Skin epidermis (tissue), 12 donors: ENCODE measurements around the gene SLC16A8.
A peak's percentile ranks its signal among the peaks of the same experiment; 100 is the strongest.
"Not testable (repeated sequence)": the region's sequence is repeated elsewhere in the genome, so short reads cannot be mapped to it uniquely, and the experiment has no call there.

Experiments
- H3K27ac ChIP-seq, 21 experiments: fragments of 200-600 bp; sonication (generic) in 11 of 21; one replicate each; pipeline ENCODE4 v1.5.0; 2020; ENCODE audit warnings: mild to moderate bottlenecking in 3 of 21, inconsistent platforms in 2 of 21, moderate library complexity in 2 of 21
- H3K4me3 ChIP-seq, 7 experiments: fragments of 200-600 bp; sonication (generic) in 2 of 7; one replicate each; pipeline ENCODE4 v1.5.0; 2020; ENCODE audit warnings: inconsistent platforms in 2 of 7, mild to moderate bottlenecking in 2 of 7, moderate library complexity in 1 of 7

SLC16A8 gene

DNA sequence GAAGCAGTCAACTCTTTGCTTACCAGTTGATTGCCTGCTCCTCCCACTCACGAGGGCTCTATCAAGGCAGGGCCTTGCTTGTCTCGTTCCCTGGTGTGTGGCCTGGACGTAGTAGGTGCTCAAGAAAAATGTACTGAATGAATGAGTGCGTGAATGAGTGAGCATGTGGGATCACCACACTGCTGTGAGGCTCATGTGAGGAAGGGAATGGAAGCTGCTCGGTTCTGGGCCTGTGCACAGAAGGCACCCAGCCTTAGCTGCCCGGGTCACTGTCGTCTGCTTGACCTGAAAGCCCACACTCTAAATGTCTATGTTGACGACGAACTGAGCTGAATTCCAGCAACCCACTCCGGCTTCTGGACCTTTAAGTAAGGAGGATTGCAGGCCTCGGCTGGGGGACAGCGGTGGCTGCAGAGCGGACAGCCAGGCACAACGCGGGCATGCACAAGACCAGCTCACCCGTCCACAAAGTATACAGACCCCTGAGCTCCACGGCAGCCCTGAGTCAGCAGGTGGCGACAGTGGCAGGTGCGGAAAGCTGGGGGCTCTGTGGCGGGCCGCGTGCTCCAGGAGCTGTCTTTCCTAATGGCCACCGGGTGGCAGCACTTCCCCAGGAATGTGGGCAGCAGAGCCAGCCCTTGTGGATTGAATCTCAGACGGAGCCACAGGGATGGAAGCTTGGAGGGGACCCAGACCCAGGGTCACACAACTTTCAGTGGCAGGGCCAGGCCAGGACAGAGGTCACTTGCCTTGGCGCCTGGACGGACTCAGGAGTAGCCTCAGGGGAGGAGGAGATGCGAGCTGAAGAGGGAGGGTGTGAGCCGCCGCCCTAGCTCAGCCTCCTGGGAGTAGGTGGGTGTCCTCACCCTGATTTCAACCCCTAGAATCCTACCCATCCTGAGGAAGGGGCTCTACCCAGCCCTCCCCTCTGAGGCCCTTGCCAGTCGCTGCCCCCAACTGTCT, 31.8 kb downstream of the SLC16A8 start:
- H3K4me3 ChIP-seq = no peak overlapping the region

GRCh38 chr22:38051261-38051660, 32.7 kb downstream of the SLC16A8 start:
- Histone ChIP-seq H3K4me3 (no peak overlapping the region), H3K27ac (no peak overlapping the region)

More for the DNA sequence above, 31.8 kb downstream of the SLC16A8 start:
- no peak overlapping the region for H3K27ac ChIP-seq

GRCh38 chr22:38050720-38051119, 33.3 kb downstream of the SLC16A8 start:
- Histone ChIP-seq H3K4me3 (no peak overlapping the region), H3K27ac (no peak overlapping the region)

- no peak overlapping the region for H3K27ac ChIP-seq
Measured at GRCh38 chr22:38049812-38050619, 34.0 kb downstream of the SLC16A8 start.

DNA sequence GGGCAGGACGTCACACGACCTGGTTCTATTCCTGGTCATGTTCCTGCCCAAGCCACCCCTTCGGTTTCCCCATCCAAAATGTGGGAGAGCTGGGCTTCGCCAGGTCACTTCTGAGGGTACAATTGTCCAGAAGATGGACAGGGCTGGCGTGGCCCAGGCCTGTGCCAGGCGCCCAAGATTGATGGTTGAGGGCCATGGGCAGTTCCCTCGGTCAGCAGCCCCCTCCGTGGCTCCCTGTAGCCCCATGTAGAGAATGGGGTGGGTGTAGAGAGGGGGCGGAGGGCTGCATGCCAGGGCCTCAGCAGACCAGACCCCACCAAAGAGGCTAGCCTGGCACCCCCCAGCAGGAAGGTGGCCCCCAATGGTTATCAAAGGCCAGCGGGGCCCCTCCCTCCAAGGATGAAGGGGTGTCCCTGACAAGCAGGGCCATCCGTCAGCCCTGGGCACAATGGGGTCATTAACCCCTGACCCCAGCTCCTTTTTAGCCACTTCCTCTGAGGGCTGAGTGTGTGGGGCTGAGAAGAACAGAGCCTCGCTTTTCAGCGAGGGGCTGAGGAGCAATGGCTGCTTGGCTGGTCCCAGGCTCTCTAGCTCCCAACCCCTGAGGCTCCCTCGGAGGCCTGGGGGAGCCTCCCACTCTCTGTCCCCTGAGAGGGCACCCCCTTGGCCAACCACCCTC, 37.8 kb downstream of the SLC16A8 start:
- no peak overlapping the region for H3K4me3 ChIP-seq
- no peak overlapping the region for H3K27ac ChIP-seq

More at GRCh38 chr22:38049812-38050619, 34.0 kb downstream of the SLC16A8 start:
- H3K4me3 ChIP-seq = no peak overlapping the region

GRCh38 chr22:38043151-38044039, 40.6 kb downstream of the SLC16A8 start:
- Histone ChIP-seq H3K27ac (peak overlapping the region in 1 of 21 experiments; percentile 3), H3K4me3 (no peak overlapping the region)

- Histone ChIP-seq H3K4me3 (no peak overlapping the region), H3K27ac (peak overlapping the region in 1 of 21 experiments; percentile 3)
Measured at GRCh38 chr22:38042488-38042790, 41.5 kb downstream of the SLC16A8 start.

DNA sequence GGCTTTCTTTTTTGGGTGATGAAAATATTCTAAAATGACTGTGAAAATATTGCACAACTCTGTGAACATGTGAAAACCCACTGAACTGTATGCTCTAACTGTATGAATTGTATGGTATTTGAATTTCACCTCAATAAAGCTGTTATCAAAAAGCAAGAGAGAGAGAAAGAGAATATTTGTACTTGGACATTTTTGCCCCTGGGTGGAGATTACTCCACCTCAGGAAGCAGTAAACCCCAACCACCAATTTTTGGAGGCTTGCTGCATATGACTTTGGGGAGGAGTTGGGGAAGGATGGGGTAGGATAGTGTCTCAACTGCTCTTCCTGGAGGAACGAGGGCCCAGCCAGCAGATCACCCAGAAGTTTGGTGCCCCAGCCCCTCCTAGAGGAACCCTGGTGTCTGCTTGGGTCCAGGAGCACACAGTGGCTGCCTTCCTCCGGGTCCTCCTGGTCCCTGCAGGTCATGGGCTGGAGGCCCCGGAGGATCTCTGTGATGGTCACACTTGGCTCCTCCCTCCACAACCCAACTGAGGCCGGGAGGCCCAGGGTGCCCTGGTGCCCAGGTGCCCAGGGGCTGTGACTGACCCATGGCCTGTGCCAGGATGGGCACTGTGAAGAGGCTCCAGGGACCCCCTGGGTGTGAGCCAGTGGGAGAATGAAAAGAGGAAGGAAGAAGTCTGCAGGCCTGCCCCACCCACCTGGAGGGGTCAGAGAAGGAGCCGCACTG, 42.1 kb downstream of the SLC16A8 start:
- Histone ChIP-seq H3K4me3 (no peak overlapping the region), H3K27ac (no peak overlapping the region)

DNA sequence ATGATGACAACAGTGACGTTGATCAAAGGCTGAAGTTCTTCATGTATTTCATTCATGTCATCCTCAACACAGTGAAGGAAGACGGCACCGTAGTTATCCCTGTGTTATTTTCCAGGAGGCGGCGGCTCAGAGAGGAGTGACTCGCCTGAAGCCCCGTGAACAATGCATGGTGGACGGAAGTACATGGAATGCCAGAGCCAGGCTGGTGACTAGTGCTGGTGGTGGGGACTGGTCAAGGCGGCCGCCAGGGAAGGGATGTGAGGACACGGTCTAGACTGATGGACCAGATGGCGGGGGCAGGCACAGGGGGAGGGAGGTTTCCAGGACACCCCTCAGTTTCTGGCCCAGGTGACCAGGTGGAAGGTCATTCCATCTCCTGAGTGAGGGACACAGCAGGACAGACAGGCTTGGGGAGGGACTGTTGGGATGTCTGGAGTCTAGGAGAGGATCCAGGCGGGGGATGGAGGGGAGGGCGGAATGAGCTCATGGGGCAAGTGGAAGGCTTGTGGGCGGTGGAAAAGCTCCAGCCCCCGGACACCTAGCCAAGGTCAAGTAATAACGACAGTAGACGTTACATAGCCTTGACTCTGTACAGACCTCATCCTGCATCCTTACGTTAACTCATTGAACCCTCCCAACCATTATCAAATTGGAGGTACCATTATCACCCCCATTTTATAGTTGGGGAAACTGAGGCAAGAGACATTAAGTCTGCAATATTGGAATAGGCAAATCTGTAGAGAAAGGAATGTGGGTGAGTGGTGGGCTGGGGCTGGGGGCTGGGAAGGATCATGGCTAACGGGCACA, 42.8 kb downstream of the SLC16A8 start:
- no peak overlapping the region for H3K4me3 ChIP-seq
- no peak overlapping the region for H3K27ac ChIP-seq

- Histone ChIP-seq H3K4me3 (no peak overlapping the region), H3K27ac (peak overlapping the region in 16 of 21 experiments; percentile 10 to 84 (median 72))
Measured at GRCh38 chr22:38038890-38039812, 44.8 kb downstream of the SLC16A8 start.

DNA sequence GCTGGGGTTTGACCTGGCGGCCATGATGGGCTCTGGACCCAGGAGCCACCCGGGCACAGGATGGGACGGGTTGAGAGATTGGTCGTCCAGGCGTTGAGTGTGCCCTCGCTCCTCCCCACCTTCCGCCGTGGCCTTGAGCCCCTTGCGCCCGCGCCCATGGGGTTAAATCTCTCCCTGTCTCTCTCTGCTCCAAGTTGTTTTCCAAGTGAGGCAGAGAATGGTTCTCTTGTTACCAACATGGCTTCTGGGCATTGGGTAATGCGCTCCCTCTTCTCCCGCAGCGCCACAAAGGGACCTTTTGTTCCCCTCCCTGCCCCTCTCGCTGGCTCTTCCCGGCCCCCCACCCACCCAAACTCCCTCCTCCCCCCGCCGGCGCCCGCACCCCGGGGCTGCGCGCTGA, 45.6 kb downstream of the SLC16A8 start:
- Histone ChIP-seq H3K27ac (peak overlapping the region in 16 of 21 experiments; percentile 10 to 84 (median 72)), H3K4me3 (no peak overlapping the region)

DNA sequence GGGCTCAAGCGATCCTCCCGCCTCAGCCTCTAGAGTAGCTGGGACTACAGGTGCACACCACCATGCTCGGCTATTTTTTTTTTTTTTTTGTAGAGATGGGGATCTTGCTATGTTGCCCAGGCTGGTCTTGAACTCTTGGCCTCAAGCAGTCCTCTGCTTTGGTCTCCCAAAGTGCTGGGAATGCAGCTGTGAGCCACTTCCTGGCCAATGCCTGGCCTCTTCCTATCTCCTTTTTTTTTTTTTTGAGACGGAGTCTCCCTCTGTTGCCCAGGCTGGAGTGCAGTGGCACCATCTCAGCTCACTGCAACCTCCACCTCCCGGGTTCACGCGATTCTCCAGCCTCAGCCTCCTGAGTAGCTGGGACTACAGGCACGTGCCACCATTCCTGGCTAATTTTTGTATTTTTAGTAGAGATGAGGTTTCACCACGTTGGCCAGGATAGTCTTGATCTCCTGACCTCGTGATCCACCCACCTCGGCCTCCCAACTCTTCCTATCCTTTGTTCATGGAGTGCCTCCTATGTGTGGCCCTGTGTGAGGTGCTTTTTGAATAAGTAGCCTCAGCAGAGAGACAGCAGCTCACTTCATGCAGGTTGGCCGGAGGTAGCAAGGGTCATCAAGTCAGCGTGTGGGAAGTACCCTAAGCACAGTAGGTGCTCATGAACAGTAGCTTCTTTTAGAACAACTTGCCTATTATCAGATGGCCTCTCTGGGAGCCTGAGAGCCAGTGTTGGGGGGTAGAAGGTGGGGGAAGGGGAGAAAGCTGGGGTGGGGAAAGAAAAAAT, 46.4 kb downstream of the SLC16A8 start:
- not testable (repeated sequence) for H3K4me3 ChIP-seq
- peak overlapping the region in 6 of 21 experiments; percentile 43 to 84 (median 64) for H3K27ac ChIP-seq

GRCh38 chr22:38036392-38037062, 47.5 kb downstream of the SLC16A8 start:
- no peak overlapping the region for H3K4me3 ChIP-seq
- H3K27ac ChIP-seq = peak overlapping the region in 1 of 21 experiments; percentile 9

GRCh38 chr22:38035530-38035885, 48.5 kb downstream of the SLC16A8 start:
- no peak overlapping the region for H3K4me3 ChIP-seq
- peak overlapping the region in 2 of 21 experiments; percentile 16 to 65 for H3K27ac ChIP-seq

DNA sequence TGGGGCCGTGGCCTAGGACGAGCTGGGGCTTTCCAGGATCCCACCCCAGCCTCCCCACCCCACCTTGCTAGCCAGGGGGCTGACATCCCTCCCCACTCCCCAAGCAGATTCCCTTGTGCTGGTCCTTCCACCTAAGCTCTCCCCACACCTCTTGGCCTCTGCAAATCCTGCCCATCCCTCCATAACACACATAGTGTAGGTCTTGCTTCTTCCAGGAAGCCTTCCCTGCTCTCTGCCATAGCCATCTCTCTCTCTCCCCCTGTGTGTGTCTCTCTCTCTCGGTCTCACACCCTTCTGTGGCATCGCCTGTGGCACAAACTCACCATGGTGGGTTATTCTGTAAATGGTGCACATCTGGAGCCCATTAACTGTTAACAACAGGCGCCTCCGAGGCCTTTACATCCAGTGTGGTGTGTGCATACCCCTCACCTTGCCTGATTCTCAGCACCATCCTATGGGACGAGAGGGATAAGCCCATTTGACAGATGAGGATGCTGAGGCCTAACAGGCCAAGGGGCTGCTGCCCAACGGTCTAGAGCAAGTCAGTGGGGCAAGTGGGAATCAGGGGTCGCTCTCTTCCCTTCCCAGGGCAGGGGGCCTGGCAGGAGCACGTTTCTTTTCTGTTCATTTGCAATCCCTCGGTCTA, 49.0 kb downstream of the SLC16A8 start:
- Histone ChIP-seq H3K27ac (peak overlapping the region in 13 of 21 experiments; percentile 0 to 68 (median 26)), H3K4me3 (no peak overlapping the region)
